HG02759 (cell line): ENCODE measurements around the gene SRSF7.
A peak's percentile ranks its signal among the peaks of the same experiment; 100 is the strongest.
"Not testable (repeated sequence)": the region's sequence is repeated elsewhere in the genome, so short reads cannot be mapped to it uniquely, and the experiment has no call there.

Source experiments
- ATAC-seq: cut with Tn5 transposase; IDR thresholded peaks from one replicate; pipeline ENCODE4 v1.9.1; 2021; ENCODE audit warnings: mild to moderate bottlenecking, moderate library complexity; ENCODE audit not compliant: unreplicated experiment

SRSF7 gene

DNA sequence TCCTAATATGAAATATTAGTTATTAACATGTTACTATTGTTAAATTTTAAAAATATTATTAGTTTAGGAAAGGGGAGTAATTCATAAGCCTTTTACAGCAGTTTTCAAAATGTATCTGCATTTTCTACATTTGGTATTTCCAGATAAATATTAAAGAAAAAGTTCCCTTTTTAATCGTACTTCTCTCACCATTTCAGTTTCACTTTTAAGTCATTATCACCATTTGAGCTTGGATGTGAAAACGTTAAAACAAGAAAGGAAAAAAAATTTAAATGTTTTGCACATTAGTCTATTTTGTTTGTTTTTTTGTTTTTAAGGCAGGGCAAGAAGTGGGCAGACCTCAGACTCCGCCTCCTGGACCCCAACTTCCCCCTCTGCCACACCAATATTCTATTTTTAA is 3.3 kb upstream of the SRSF7 start:
- no peak for ATAC-seq

DNA sequence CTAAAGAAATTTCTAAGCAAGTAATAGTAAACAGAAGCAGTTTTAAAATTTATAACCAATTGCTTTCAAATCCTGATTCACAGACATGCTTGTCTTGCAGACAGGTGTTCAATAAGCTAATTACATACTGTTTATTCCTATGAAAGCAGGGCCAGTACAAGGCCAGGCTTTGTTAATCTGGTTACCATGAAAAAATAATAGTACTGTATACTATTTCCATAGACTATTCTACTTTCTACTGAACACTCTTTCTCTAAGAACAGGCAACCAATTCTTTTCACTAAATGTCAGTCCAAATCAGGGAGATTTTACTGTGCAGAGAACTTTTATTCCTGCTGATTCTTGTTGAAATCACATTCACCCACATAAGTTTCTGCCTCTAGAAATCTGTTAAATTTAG is 2.9 kb upstream of the SRSF7 start:
- ATAC-seq: no peak

DNA sequence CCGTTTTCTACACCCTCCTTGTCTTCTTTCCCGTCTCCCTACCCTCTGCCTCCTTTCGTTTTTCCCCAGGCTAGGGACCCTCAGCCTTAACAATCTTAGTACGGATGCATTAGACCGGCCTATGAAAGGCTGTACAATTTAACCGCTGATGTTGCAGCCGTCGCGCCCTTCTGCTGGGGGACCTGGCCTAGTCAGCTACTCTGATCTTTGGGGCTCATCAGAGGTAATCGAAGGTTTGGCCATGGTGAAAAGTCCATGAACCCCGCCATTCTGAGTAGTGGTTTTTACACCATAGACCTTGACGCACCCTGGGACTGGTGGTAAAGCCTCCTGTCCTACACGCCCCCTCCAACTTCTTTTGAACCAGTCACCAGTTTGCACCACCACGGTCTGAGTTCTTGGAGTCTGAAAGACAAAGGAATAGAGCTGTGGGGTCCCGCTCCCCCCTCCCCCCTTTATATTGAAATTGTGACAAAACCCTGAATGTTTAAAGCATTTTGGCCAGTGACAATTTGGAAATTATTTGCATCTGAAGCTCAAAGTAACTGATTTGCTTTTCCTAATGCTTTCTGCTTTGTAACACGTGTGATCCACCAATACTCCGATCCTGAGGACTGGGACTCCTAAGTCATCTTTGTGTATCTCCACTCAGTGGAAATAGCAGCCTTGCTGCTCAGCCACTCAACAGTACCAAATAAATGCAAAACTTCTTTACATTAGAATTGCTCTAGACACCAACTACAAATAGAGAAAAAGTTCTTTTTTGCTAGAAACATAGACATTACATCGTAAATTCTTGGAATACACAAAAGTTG is 642 bp upstream of the SRSF7 start:
- peak; percentile 22 for ATAC-seq

DNA sequence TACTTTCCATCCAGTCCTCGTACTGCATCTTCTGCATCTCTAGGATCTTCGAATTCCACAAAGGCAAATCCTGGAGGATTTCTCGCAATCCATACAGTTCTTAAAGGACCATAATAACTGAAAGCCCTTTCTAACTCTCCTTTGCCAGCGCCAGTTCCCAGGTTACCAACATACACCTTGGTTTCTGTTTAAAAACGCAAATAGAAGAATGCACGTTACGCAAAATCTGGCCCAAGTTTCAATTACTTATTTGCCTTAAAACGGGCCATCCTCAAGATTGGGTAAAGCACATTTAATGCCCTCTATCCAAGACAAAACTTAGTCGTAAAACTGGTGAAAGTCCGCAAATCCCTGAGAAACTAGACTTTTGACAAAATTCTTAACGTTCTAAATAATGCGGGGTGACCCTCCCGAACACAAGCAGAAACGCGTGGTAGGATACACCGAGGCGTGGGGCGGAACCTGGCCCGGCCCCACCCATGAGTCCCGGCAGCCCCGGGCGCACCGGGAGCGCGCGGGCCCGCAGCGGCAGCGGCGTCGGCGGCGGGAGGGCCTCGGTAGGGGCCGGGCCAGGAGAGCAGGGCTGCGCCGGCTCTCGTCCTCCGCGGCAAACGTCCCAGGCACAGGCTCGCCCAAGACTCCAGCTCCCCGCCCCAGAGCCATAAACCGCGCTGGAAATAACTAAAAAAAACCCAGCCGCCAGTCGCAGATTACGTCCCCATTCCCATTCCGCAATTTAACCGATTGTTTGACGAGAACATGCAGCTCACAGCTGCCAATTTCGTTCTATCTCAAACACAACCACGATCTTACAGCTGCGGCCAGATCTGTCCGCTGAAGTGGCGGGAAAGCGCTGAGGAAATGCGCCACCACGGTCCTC is 910 bp downstream of the SRSF7 start:
- ATAC-seq: peak; percentile 53

DNA sequence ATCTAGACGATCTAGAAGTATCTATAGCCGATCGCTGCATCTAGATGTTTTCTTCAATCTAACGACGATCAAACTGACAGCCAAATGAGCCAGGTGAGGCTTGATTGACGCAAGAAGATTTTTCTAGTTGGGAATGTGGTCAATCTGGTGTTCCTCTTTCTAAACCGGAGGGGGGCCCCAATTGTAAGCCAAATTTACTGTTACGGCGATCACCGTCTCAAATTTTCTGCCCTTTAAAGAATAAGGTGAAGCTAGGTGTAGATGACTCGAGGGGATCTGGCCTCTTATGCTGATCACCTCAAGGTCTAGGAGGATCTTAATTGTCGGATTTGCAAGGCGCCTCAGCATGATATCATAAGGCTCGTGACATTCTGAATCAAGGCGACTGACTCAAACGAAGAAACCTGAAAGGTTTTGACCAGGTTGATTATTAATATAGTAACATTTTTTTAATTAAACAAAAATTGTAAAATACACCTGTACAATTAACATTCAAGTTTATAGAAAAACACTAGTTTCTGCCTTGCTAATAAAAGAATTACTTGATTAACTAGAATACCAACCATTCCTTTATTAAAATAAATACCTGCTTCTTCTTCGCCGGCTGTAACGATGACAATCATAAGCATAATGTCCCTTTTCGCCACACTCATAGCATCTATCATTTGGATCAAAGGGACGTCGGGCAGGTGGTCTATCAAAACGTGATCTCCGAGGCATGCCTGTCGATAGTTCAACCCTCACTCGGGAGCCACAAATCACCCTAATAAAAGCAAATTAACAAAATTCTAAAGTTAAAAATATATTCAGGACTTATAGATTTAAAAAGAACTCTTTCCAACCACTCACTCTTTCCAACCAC is 2.0 kb downstream of the SRSF7 start:
- ATAC-seq: no peak

DNA sequence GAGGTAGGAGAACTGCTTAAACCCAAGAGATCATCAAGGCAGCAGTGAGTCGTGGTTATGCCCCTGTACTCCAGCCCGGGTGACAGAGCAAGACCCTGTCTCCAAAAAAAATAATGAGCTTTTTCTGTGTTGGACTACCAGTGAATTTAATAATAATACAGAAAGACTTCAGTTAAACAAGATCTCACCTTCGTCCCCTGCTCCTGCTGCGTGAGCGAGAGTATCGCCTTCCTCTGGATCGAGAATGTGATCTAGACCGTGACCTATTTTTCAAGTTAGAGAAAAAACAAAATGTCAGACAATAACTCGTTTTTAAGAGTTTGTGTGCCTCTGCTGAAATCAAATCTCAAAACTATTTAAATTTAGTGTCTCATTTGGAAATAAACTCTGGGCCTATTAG is 2.8 kb downstream of the SRSF7 start:
- ATAC-seq: no peak

DNA sequence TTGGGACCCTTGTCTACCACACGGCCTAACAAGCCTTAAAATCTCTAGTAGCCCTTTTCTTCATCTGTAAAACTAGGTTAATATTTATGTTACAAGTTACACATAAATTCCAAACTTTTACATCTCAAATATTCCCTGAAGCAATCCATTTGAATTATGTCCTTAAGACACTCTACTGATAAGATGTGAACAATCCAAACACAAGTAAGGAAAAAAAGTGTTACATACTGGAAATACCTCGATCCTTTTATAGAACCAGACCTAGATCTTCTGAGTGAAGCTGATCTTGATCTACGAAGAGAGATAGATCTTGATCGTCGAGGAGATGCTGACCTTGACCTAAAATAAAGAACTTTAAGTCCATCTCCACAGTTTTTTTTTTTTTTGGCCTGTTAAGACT is 3.3 kb downstream of the SRSF7 start:
- ATAC-seq: no peak

DNA sequence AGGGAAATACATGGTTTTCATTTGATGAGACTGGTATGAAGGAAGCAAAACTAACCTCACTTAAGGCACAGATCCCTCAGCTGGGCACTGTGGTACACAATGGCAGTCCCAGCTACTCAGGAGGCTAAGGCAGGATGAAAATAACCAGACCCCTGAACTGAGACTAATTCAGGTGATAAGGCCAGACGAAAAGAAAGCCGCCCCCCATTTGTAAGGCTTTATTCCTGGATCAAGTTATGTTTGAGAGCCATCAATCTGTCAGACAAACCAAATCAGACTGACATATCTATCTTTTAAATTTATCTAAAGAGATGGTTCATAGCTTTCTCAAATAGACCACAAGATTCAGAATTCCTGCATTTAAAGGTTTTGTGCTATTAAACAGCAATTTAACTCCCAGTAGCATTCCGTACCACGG is 4.1 kb downstream of the SRSF7 start:
- no peak for ATAC-seq

DNA sequence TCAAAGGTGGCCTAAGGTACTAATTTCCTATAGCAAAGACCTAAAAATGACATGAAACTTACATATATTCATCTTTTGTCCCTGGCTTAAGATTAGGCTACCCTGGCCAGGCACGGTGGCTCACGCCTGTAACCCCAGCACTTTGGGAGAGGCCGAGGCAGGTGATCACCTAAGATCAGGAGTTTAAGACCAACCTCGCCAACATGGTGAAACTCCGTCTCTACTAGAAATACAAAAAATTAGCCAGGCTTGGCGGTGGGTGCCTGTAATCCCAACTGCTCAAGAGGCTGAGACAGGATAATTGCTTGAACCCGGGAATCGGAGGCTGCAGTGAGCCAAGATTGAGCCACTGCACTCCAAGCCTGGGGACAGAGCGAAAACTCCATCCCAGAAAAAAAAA is 5.9 kb downstream of the SRSF7 start:
- no peak for ATAC-seq

DNA sequence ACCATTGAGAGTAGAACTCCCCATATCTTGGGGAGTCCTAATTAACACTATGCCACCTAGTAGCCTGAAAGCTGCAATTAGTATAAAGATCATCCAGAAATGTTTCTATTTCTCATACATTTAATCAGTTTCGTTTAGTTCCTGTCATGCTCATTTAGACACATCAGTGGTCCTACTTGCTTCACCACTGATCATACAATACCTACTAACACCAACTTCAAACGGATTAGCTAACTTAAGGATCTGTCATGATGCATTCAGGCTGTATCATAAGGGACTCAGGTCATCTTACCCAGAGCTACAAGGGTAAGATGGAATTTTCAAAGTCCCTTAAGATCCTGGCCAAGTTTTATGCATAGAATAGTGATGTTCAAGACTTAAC is 6.8 kb downstream of the SRSF7 start:
- ATAC-seq: no peak

DNA sequence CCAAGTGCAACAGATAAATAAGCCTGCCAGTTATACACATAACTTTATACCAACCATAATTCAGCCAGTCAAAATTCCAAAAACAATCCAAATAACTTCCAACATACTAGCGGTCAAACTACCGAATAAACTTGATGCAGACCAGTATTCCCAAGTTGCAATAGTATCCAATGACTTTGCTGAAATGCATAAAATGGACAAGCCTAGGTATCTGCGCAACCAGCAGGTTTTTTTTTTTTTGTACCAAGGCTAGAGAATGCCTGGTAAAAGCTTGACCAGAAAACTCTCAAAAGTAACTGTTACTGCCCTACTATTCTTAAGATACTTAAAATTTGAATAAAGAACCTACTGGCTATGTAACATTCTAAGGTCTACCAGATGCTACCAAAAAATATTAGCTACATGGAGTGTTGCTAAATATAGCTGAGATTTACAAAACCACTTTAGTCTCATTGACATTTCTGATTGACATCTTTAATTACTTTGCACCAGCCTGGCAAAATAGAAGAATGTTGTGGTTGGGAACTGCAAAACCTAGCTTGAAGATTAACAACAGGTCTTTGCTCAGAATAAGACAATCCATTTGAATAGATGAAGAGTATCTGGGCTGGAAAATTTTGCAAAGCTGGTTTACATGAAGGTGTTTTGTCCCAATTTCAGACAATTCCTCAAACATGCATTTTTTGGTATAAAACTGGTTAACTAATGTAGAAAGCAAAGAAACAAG is 7.3 kb downstream of the SRSF7 start:
- no peak for ATAC-seq

DNA sequence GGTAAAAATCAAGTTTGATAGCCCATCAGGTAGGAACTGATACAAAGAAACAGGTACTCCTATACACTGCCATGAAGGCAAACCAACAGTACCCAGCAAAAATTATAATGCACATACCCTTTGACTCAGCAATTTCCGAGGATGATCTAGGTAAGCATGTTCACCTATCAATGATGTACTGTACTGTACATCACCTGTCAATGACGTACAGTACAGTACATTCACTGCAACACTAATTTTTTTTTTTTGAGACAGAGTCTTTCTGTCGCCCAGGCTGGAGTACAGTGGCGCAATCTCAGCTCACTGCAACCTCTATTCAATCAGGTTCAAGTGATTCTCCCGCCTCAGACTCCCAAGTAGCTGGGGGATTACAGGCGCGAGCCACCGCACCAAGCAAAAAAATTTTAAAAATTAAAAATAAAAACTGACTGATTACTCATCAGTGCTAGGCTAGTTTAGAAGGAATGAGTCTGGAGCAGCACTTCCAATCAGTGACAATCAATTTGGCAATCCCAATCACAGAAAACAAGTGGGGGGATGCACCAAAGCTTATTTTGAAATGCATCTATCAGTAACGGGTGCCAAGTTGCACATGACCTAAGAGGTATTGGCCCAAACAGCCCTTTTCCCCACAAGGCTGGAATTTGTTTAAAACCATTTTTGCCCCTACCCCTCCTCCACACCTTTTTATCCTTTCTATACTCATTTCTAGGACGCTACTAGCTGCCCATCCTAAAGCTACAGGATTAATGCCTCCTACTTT is 8.2 kb downstream of the SRSF7 start:
- ATAC-seq: no peak

DNA sequence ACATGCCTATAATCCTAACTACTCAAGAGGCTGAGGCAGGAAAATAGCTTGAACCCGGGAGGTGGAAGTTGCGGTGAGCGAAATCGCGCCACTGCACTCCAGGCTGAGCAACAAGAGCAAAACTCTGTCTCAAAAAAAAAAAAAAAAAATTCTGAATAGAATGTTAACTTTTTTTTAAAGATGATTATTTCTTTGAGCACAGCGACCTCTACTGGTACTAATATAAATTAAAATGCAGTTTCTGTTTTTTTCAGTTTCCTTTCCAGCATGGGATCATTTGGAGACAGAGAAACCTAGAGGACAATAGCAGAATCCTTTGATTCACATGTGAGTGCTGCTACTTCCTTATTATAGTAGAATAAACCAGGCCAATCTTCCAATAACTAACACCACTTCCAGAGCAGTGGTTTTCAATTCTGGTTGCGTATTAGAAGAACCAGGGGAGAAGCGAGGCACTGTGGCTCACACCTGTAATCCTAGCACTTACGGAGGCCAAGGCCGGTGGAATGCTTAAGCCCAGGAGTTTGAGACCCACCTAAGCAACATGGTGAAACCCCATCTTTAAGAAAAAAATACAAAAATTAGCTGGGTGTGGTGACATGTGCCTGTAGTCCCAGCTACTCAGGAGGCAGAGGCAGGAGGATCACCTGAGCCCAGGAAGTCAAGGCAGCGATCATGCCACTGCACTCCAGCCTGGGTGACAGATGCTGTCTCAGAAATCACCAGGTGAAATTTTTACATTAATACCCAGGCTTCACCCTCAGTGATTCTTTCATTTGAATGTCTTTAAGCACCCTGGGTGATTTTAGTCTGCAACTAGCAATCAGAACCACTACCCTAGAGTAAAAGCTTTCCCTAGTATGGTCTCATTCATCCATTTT is 10.1 kb downstream of the SRSF7 start:
- ATAC-seq: no peak

DNA sequence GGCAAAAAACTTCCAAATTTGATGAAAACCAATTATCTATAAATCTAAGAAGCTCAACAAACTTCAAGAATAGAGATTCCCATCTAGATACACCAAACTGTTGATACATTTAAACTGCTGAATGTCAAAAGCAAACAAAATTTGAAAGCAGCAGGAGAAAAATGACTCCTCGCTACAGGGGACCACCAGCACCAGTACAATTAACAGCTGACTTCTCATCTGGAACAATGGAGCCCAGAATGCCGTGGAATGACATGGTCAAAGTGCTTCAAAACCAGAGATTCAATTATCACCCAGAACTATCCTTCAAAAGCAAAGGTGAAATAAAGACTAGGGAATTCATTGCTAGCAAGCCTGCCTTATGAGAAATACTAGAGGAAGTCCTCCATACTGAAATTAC is 11.6 kb downstream of the SRSF7 start:
- ATAC-seq: no peak

DNA sequence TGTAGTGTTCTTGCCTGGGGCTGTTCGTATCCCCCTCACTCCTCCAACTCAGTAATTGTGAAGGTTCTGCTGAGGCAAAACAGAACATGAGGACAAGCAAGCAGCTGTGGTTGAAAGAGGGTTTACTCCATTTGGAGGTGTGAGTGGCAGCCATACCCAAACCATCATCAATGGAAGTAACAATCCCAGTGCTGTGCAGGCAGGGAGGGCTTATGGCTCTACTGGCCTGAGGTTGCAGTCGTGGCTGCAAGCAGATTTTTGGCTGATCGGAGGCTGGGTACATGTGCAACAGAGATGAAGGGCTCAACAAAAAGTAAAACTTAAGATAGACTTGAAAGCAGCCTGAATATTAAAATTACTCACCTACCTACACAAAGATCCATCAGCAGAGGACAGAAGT is 13.2 kb downstream of the SRSF7 start:
- no peak for ATAC-seq

DNA sequence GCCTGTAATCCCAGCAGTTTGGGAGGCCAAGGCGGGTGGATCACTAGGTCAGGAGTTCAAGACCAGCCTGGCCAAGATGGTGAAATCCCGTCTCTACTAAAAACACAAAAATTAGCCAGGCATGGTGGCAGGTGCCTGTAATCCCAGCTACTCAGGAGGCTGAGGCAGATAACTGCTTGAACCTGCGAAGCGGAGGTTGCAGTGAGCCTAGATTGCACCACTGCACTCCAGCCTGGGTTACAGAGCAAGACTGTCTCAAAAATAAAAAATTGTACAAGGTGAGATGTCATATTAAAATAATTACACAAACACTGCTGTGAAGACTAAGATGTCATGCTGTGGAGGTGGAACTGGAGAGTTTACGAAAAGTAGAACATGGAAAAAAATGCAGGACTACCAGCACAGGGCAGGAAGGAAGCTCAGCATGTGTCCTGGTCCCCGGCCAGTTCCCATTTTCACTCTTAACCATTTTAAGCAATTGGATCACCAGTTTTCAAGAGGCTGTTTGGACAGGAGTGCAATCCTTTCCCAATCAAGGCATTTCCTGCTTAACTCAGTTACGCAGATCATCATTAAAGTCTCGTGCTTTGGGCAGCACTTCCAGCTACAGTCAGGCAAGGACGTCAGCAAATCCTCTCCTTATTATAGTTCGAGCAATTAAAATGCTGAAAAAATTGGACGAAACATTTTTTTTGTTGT is 14.0 kb downstream of the SRSF7 start:
- ATAC-seq: not testable (repeated sequence)

DNA sequence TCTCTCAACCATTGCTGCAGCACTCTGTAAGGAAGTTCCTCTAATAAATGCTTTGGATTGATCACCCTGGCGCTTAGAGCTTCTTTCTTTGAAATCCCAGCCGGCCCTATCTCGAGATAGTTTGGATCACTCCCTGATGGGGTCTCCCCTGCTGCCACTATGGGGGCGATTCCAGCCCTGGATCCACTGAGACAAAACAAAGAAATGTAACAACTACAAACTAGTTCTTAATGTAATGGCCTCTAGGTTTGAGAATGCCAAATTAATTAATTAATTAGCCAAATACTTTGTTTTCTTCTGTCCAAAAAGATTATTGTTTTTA is 15.2 kb downstream of the SRSF7 start:
- no peak for ATAC-seq

DNA sequence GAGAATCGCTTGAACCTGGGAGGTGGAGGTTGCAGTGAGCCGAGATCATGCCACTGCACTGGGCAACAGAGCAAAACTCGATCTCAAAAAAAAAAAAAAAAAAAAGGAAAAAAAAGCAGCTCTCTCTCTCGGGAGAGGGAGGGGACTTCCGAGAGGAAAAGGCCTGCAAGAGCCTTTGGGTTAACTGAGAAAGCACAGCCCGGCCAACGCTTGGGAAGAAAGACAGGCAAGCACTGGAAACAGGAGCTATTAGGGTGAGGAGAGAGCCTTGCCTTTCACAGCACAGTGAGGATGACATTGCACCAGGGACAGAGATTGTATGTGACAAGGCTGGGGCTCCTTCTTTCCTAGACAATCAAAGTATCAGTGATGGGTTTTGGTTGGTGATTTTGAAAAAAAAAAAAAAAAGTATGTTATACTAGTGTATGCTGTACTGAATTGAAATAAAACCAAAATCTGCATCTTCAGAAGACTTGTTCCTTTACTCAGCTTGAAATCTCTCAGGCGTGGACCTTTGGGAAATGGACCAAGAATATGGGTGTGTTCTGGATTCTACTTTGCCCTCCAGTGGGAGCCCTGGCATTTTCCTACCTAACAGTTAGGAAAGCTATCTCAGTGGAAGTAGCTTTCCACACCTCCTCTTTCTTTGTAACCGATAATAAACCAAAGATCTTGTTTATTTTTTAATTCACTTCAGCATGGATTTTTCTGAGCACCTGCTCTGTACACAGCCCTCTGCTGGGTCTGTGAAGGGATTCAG is 16.7 kb downstream of the SRSF7 start:
- no peak for ATAC-seq
